Tibial artery (tissue), 4 donors: Measurements from ENCODE around the gene DNASE1L2.
A peak's percentile ranks its signal among the peaks of the same experiment; 100 is the strongest.

ENCODE experiments used
- DNase-seq, 2 donors: peaks; one replicate each; pipeline ENCODE4 v3.0.0-alpha.2; 2019
- H3K27ac ChIP-seq, 2 donors: fragments of 200-600 bp; sonication (generic) in 1 of 2; 1 replicate in 1 of 2; 2 replicates in 1 of 2; pipeline ENCODE4 v1.5.1; 2018 to 2019; ENCODE audit warnings: mild to moderate bottlenecking in 1 of 2
- H3K27me3 ChIP-seq, 2 donors: fragments of 200-600 bp; sonication (generic) in 1 of 2; one replicate each; pipeline versions ENCODE4 v1.5.1 to v1.6.0; 2016 to 2019
- H3K36me3 ChIP-seq, 3 donors: fragments of 200-600 bp; sonication (generic) in 2 of 3; one replicate each; pipeline ENCODE4 v1.5.1; 2016 to 2019; ENCODE audit warnings: mild to moderate bottlenecking in 2 of 3
- H3K4me1 ChIP-seq, 4 donors: fragments of 200-600 bp; sonication (generic) in 2 of 4; 1 replicate in 3 of 4; 2 replicates in 1 of 4; pipeline ENCODE4 v1.5.1; 2016 to 2019
- H3K4me3 ChIP-seq, 2 donors: fragments of 200-600 bp; sonication (generic) in 1 of 2; 1 replicate in 1 of 2; 2 replicates in 1 of 2; pipeline ENCODE4 v1.5.1; 2018 to 2019; ENCODE audit warnings: mild to moderate bottlenecking in 2 of 2
- H3K9me3 ChIP-seq, 3 donors: fragments of 200-600 bp; sonication (generic) in 1 of 3; one replicate each; pipeline ENCODE4 v1.5.1; 2016 to 2019
- CTCF ChIP-seq, 2 experiments: fragments of 200-600 bp in 1 of 2; fragments of 450-650 bp in 1 of 2; IDR thresholded peaks; one replicate each; pipeline ENCODE4 v1.5.1; 2017 to 2019; ENCODE audit warnings: antibody characterized with exemption in 2 of 2, mild to moderate bottlenecking in 1 of 2, moderate library complexity in 1 of 2
- intact Hi-C: fragments of 100-400 bp; cut with DNase I; formaldehyde crosslinking; loops from one replicate; pipeline ENCODE4 v1.15.0; 2023; ENCODE audit warnings: low total_unique reads

DNASE1L2 gene

GRCh38 chr16:2195322-2196161 lies 40.7 kb upstream of the DNASE1L2 start:
- intact Hi-C loops: no loop called here
- Histone ChIP-seq H3K4me1 (peaks cover 0 to 21% (median 16%) of the 10 kb centered on the region in 4 donors), H3K36me3 (no peaks in the 10 kb centered on the region), H3K4me3 (peak overlapping the region; percentile 33 to 50), H3K9me3 (no peaks in the 10 kb centered on the region), H3K27me3 (peaks cover 2 to 64% of the 10 kb centered on the region in 2 donors), H3K27ac (no peak overlapping the region)
- no peak for DNase-seq
- TF ChIP-seq CTCF (IDR thresholded peaks at IDR 0.05): no peak

GRCh38 chr16:2196162-2196980 lies 39.9 kb upstream of the DNASE1L2 start, which contains the start of gene CASKIN1:
Gene CASKIN1 (minus strand): TSS chr16:2196605. CDS start chr16:2196432, 173 bp downstream.
- Histone ChIP-seq H3K9me3 (no peaks in the 10 kb centered on the region), H3K4me3 (peak within 1 kb of the TSS; percentile 33 to 50), H3K27me3 (peaks cover 2 to 64% of the 10 kb centered on the region in 2 donors), H3K36me3 (no peaks in the 10 kb centered on the region), H3K27ac (no peak within 1 kb of the TSS), H3K4me1 (peaks cover 0 to 21% (median 16%) of the 10 kb centered on the region in 4 donors)
- DNase-seq: no peak
- TF ChIP-seq CTCF (IDR thresholded peaks at IDR 0.05): no peak
- intact Hi-C loops: no loop called here

DNA sequence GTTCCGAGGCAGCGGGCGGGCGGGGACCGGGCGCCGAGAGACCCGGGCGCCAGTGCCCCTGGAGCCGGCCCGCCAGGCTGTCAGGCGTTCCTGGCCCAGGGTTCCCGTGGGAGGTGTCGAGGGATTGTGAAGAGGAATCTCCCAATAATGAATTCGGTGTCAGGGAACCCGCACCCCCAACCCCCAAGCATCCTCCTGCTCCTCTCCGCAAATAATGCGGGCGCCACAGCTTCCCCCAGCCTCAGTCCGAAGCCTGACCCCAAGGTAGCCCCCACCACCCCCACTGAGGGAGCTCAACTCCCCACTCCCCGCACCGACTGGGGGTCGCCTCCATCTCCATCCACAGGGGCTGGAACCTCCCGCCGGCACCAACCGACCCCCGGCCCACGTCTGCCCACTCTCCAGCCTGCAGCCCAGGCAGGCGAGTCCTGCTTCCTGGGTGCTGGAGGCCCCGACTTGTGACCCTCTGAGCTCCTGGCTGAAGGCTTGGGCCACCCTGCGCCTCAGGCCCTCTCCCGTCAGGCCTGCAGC lies 39.2 kb upstream of the DNASE1L2 start:
- DNase-seq: no peak
- no peaks in the 10 kb centered on the region for H3K36me3 ChIP-seq
- intact Hi-C loops: no loop called here
- H3K4me3 ChIP-seq: peak overlapping the region; percentile 32 to 33
- no peaks in the 10 kb centered on the region for H3K9me3 ChIP-seq
- no peak for TF ChIP-seq CTCF (IDR thresholded peaks at IDR 0.05)
- peaks cover 0 to 21% (median 16%) of the 10 kb centered on the region in 4 donors for H3K4me1 ChIP-seq
- peaks cover 2 to 64% of the 10 kb centered on the region in 2 donors for H3K27me3 ChIP-seq
- H3K27ac ChIP-seq: no peak overlapping the region

DNA sequence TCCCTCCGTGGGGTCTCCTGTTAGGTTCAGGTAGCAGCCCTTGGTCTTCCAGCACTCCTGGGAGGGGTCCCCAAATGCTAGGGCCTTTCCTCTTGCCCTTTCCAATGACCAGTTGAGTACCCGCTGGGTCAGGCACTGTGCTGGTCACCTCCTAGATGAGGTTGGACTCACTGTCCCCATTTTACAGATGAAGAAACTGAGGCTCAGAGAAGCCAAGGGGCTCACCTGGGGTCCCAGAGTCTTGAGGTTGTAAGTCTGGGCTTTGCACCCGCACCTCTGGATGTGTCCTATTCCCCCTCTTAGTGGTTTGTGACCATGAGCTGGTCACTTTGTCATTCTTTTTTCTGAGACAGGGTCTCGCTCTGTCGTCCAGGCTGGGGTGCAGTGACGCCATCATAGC lies 38.5 kb upstream of the DNASE1L2 start:
- intact Hi-C loops: no loop called here
- H3K36me3 ChIP-seq: no peaks in the 10 kb centered on the region
- no peak overlapping the region for H3K4me3 ChIP-seq
- DNase-seq: no peak
- H3K9me3 ChIP-seq: no peaks in the 10 kb centered on the region
- peaks cover 0 to 21% (median 16%) of the 10 kb centered on the region in 4 donors for H3K4me1 ChIP-seq
- H3K27me3 ChIP-seq: peaks cover 2 to 60% of the 10 kb centered on the region in 2 donors
- H3K27ac ChIP-seq: no peak overlapping the region
- TF ChIP-seq CTCF (IDR thresholded peaks at IDR 0.05): no peak

DNA sequence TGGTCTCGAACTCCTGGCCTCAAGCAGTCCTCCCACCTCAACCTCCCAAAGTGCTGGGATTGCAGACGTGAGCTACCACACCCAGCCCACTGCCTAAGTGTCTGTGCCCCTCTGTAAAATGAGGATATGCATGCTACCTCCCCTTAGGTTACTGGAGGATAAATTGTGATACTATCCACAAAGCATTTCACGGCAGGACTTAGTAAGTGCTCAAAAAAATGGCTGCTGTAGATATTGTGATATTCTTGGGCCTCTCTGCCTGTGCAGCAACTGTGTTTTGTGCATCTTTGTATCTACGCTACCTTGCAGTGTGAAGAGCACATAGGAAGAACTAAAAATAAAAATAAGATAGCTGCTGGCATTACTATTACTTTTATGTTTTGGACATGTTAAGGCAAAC lies 38.0 kb upstream of the DNASE1L2 start:
- no peak for DNase-seq
- no peak for TF ChIP-seq CTCF (IDR thresholded peaks at IDR 0.05)
- no peaks in the 10 kb centered on the region for H3K9me3 ChIP-seq
- peaks cover 0 to 21% (median 16%) of the 10 kb centered on the region in 4 donors for H3K4me1 ChIP-seq
- no peaks in the 10 kb centered on the region for H3K36me3 ChIP-seq
- intact Hi-C loops: no loop called here
- H3K27ac ChIP-seq: no peak overlapping the region
- no peak overlapping the region for H3K4me3 ChIP-seq
- peaks cover 2 to 55% of the 10 kb centered on the region in 2 donors for H3K27me3 ChIP-seq
